ENCODE data around the gene UBL4A.

UBL4A gene

DNA sequence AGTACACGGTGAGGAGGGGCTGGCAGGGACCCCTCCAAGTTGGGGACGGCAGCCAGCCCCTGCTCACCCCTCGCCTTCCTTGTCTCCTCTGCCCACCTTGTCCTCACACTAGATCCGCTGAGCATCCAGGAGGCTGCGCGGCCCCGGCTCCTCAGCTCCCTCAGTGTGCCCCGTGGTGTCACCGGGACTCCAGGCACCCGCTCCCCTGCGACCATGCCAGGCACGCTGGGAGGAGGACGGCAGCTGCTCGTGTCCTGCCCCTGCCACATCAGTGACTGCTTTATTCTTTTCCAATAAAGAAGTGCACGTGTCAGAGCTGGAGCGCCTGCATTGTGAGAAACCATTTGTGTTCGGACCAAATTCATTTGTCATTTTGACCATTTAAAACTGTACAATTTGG is 36.1 kb downstream of the UBL4A start:
- Mint-ChIP-seq H3K9me3 (peaks cover 61% of the 10 kb centered on the region), H3K4me1 (peaks cover 5% of the 10 kb centered on the region), H3K36me3 (ENCODE audit: low read depth) (peaks cover 29% of the 10 kb centered on the region), H3K27ac (no peak overlapping the region), H3K27me3 (ENCODE audit: low read depth, poor library complexity) (no peaks in the 10 kb centered on the region), H3K4me3 (no peak overlapping the region)
- no peak for DNase-seq
- TF ChIP-seq, protein P1, sequence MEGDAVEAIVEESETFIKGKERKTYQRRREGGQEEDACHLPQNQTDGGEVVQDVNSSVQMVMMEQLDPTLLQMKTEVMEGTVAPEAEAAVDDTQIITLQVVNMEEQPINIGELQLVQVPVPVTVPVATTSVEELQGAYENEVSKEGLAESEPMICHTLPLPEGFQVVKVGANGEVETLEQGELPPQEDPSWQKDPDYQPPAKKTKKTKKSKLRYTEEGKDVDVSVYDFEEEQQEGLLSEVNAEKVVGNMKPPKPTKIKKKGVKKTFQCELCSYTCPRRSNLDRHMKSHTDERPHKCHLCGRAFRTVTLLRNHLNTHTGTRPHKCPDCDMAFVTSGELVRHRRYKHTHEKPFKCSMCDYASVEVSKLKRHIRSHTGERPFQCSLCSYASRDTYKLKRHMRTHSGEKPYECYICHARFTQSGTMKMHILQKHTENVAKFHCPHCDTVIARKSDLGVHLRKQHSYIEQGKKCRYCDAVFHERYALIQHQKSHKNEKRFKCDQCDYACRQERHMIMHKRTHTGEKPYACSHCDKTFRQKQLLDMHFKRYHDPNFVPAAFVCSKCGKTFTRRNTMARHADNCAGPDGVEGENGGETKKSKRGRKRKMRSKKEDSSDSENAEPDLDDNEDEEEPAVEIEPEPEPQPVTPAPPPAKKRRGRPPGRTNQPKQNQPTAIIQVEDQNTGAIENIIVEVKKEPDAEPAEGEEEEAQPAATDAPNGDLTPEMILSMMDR (IDR thresholded peaks at IDR 0.05), result no peak

GRCh38 chrX:154449618-154450017 is 36.8 kb downstream of the UBL4A start:
- H3K27ac Mint-ChIP-seq, result no peak overlapping the region

DNA sequence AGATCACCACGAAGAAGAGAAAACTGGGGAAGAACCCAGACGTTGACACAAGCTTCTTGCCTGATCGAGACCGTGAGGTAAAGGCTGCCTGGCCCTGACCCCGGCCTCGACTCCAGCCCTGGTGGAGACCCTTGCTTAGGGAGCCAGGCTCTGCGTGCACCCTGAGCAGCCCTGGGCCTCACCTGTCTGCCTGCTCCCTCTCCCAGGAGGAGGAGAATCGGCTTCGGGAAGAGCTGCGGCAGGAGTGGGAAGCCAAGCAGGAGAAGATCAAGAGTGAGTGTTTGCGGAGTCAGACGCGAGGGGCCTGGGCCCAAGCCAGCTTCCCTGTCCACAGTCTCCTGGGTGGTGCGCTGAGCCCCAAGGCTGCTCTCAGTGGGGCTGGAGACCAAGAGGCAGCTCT is 37.9 kb downstream of the UBL4A start:
- H3K4me1 Mint-ChIP-seq, result peaks cover 5% of the 10 kb centered on the region
- no peak for DNase-seq
- H3K27me3 Mint-ChIP-seq (ENCODE audit: low read depth, poor library complexity), result no peaks in the 10 kb centered on the region
- TF ChIP-seq, protein P1 (IDR thresholded peaks at IDR 0.05), result no peak
- H3K4me3 Mint-ChIP-seq, result no peak overlapping the region
- H3K9me3 Mint-ChIP-seq, result peaks cover 45% of the 10 kb centered on the region
- peaks cover 23% of the 10 kb centered on the region for H3K36me3 Mint-ChIP-seq (ENCODE audit: low read depth)
- H3K27ac Mint-ChIP-seq, result peak overlapping the region; percentile 29

More at GRCh38 chrX:154449618-154450017, 36.8 kb downstream of the UBL4A start:
- no peak overlapping the region for H3K4me3 Mint-ChIP-seq
- no peak for DNase-seq
- TF ChIP-seq, protein P1 (IDR thresholded peaks at IDR 0.05), result no peak
- no peaks in the 10 kb centered on the region for H3K27me3 Mint-ChIP-seq (ENCODE audit: low read depth, poor library complexity)
- peaks cover 5% of the 10 kb centered on the region for H3K4me1 Mint-ChIP-seq
- H3K36me3 Mint-ChIP-seq (ENCODE audit: low read depth), result peaks cover 27% of the 10 kb centered on the region
- peaks cover 54% of the 10 kb centered on the region for H3K9me3 Mint-ChIP-seq

DNA sequence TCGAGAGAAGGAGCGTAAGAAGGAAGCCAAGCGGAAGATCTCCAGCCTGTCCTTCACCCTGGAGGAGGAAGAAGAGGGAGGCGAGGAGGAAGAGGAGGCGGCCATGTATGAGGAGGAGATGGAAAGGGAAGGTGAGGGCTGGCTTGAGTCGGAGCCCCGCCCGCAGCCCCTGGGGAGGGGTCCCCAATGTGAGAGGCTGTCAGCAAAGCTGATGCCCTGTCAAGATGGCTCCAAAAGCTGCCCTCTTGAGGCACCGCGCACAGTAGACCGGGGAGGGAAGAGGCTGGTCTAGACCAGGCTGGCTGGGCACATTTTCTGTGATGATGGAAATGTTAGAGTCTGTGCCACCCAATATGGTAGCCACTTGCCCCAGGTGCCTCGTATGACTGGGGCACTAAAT is 40.0 kb downstream of the UBL4A start:
- Mint-ChIP-seq H3K4me3 (no peak overlapping the region), H3K27me3 (ENCODE audit: low read depth, poor library complexity) (no peaks in the 10 kb centered on the region), H3K27ac (peak overlapping the region; percentile 84), H3K4me1 (peaks cover 5% of the 10 kb centered on the region), H3K9me3 (peaks cover 46% of the 10 kb centered on the region), H3K36me3 (ENCODE audit: low read depth) (peaks cover 9% of the 10 kb centered on the region)
- TF ChIP-seq, protein P1 (IDR thresholded peaks at IDR 0.05), result no peak
- DNase-seq, result no peak

DNA sequence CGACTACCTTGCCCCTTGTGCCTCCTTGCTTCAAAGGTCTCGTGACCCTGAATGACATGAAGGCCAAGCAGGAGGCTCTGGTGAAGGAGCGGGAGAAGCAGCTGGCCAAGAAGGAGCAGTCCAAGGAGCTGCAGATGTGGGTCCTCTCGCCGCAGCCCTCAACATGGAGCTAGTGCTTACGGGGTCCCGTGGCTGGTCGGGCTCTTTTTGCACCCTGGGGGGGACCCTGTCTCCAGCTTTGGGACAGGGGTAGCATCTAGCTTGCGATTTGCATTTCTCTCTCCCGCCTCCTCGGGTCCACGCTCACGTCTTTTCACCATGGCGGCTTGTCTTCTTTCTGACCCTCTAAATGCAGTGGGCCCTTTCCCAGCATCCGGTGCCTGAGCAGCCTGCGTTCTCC is 40.6 kb downstream of the UBL4A start:
- TF ChIP-seq, protein P1 (IDR thresholded peaks at IDR 0.05), result no peak
- peaks cover 9% of the 10 kb centered on the region for H3K36me3 Mint-ChIP-seq (ENCODE audit: low read depth)

DNA sequence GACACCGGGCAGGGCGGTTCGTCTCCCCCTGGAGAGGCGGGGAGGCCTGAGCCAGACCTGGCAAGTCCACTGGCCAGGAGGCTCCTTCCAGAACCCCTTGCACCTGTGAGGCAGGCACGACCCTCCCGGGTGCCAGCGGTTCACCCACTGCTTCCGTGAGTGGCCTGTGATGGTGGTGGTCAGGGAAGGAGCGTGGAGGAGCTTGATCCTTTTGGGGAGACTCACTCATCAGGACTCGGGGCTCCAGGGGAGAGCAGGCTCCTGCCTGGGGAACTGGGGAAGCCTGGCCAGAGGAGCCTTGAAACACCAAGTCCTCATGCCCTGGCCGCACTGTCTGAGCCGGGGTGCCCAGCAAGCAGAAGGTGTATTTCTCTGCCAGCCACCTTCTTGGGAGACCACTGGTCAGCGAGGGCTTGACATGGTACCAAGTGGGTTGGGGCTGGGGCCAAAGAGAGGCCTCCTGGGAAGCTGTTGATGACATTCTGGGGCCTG is 41.6 kb downstream of the UBL4A start:
- TF ChIP-seq, protein P1 (IDR thresholded peaks at IDR 0.05), result no peak

More for the DNA sequence above, 40.6 kb downstream of the UBL4A start:
- no peaks in the 10 kb centered on the region for H3K27me3 Mint-ChIP-seq (ENCODE audit: low read depth, poor library complexity)
- H3K9me3 Mint-ChIP-seq, result peaks cover 50% of the 10 kb centered on the region
- DNase-seq, result no peak
- H3K27ac Mint-ChIP-seq, result no peak overlapping the region
- peak overlapping the region; percentile 48 for H3K4me3 Mint-ChIP-seq
- peaks cover 5% of the 10 kb centered on the region for H3K4me1 Mint-ChIP-seq

More for the DNA sequence above, 41.6 kb downstream of the UBL4A start:
- peaks cover 9% of the 10 kb centered on the region for H3K36me3 Mint-ChIP-seq (ENCODE audit: low read depth)
- peaks cover 57% of the 10 kb centered on the region for H3K9me3 Mint-ChIP-seq
- peak overlapping the region; percentile 42 for H3K4me3 Mint-ChIP-seq
- DNase-seq, result no peak
- peaks cover 5% of the 10 kb centered on the region for H3K4me1 Mint-ChIP-seq
- H3K27me3 Mint-ChIP-seq (ENCODE audit: low read depth, poor library complexity), result no peaks in the 10 kb centered on the region
- no peak overlapping the region for H3K27ac Mint-ChIP-seq
